Putamen (tissue), 1 donor: ENCODE data around the gene ANKRD11.

Experiments used
- DNase-seq: peaks from one replicate; pipeline ENCODE4 v3.0.0-alpha.2; 2016; ENCODE audit warnings: low spot score

ANKRD11 gene

GRCh38 chr16:89297156-89297874, 193.0 kb downstream of the ANKRD11 start:
- no peak for DNase-seq

GRCh38 chr16:89295915-89296314, 194.4 kb downstream of the ANKRD11 start:
- no peak for DNase-seq

DNA sequence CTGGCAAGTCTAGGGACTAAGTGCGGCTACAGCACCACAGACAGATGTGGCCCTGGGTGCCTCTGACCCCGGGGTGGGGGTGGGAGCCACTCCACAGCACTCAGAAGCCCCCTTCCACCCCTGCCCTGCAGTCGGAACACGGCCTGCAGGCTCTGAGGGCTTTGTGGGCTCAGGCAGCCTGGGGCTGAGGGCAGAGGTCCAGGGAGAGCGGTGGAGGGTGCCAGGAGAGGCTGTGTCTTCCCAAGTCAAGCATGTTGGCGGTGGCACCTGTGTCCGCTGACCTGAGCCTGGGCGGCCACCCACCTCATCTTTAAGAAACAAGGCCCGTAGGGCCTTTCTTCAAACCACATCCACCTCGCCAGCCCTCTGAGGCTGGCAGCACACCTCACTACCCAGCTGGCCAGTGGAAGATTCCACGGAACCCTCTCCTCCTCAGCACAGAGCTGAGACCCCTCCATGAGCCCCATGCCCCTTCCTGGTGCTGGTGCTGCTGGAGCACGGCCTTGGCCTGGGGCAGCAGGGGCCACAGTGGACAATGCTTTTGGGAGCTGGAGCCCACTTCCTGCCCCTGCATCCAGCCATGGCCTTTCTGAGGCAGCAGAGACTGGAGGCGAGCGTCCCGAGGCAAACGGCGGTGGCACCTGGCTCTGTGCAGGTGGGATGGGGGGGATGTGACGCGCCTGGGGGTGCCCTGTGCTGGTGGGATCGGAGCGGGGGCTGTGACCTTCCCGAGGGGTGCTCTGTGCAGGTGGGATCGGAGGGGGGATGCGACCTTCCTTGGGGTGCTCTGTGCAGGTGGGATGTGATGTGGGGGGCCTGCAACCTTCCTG, 195.1 kb downstream of the ANKRD11 start:
- no peak for DNase-seq

DNA sequence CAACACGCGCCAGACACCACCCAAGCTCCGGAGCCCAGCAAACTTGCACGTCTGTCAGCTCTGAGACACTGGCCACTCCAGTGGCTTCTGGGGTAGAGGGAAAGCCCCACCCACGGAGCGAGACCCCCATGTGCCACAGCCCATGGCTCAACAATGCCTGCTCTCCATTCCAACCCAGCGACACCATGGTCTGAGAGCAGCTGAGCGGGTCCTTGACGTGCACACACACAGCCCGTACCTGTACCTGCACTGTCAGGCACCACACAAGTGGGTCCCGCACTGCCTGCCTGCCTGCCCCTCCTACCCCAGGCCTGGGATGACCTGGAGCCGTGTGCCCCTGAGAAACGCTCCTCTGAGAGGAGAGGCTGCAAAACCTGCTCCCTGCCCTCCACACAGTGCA, 195.9 kb downstream of the ANKRD11 start:
- no peak for DNase-seq

DNA sequence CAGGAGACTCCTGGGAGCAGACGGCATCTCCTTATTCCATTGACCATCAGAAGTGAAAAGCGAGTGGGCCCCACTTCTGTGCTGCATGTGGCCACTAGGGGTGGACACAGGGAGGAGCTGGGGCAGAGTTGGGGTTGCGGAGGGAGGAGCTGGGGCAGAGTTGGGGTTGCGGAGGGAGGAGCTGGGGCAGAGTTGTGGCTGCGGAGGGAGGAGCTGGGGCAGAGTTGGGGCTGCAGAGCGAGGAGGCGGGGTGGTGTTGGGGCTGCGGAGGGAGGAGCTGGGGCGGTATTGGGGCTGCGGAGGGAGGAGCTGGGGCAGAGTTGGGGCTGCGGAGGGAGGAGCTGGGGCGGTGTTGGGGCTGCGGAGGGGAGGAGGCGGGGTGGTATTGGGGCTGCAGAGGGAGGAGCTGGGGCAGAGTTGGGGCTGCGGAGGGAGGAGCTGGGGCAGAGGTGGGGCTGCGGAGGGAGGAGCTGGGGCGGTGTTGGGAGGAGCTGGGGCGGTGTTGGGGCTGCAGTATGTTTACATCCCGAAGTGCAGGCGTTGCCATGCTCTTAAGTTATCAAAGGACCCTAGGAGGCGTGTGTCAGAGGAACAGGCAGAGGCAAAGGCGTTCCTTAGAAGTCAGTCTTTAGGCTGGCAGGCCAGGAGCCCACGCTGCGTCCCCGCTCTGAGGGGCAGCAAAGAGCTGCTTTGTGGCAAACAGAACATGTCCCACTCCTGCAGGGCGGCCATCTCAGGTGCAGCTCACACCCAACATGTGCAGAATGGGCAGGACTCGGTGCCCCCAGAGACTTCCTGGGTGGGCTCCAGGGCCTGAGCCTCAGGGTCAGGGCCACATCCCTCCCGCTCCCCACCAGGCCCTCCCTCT, 196.9 kb downstream of the ANKRD11 start:
- no peak for DNase-seq

- DNase-seq = no peak
These were observed 197.8 kb downstream of the ANKRD11 start for GRCh38 chr16:89292443-89293078.

- DNase-seq = no peak
These were observed 198.6 kb downstream of the ANKRD11 start for GRCh38 chr16:89291776-89292175.

DNA sequence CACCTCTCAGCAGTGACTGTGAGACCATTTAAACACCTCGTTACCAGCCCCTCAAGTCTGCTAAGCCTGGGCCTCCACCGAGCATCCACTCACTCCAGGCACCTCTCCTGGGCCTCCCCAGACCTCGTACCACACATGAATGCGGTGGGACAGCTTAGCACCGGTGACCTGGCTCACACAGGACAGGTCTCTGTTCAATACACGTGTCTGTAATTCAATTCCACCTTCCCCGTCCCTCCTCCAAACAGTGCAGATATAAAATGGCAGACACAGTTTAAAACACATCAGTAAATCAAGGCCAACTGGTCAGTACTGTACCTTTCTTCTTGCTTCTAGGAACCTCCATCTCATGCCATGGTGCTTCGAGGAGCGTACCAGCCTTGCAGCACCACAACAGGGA, 199.0 kb downstream of the ANKRD11 start:
- no peak for DNase-seq

DNA sequence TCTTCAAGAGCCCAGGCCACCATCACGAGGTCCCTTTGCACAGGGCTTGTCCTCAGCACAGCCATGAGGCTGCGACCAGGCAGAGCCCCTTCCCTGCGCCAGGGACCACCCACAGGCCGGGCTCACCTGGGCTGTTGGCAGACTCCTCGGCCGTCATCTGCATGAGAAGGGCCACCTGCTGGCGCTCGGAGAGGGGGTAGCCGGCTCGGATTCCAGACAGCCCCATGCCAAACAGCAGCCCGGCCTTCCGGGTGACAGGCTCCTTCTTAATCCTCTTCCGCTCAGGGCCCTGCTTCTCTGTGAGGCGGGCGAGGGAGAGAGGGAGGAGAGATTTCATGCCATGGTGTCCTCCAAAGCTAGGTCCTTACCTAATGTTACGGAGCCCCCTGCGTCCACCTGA, 199.5 kb downstream of the ANKRD11 start:
- no peak for DNase-seq

GRCh38 chr16:89290472-89290871, 199.9 kb downstream of the ANKRD11 start:
- DNase-seq = no peak

DNA sequence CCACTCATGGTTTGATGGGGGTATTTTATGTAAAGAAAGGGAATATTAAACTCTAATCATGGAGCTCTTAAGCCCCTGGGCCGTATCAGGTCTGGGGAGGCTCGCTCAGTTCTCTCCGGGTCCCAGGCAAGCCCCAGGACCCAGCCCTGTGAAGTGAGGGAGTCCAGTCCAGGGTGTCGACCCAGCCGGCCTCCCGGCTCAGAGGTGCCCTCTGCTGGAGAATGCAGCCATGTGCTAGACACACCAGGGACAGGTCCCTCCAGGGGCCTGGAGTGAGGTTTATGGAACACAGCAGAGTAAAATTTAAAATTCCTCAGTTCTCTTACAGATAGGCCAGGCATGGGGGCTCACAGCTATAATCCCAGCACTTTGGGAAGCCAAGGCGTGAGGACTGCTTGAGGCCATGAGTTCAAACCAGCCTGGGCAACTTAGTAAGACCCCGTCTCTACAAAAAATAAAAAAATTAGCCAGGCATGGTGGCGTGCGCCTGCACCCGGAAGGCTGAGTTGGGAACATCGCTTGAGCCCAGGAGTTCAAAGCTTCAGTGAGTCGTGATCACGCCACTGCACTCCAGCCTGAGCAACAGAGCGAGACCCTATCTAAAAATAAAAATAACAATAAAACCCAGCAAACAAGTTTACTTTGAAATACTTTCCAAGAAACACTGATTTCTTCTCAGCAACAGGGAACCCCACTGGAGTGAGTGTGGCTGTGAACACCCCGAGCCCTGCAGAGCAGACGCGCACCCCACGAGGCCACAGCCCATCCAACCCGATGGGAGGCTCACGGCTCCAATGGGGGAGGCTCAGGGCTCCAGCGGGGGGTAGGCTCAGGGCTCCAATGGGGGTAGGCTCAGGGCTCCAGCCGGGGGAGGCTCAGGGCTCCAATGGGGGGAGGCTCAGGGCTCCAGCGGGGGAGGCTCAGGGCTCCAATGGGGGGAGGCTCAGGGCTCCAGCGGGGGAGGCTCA, 200.6 kb downstream of the ANKRD11 start:
- peak; percentile 22 for DNase-seq

DNA sequence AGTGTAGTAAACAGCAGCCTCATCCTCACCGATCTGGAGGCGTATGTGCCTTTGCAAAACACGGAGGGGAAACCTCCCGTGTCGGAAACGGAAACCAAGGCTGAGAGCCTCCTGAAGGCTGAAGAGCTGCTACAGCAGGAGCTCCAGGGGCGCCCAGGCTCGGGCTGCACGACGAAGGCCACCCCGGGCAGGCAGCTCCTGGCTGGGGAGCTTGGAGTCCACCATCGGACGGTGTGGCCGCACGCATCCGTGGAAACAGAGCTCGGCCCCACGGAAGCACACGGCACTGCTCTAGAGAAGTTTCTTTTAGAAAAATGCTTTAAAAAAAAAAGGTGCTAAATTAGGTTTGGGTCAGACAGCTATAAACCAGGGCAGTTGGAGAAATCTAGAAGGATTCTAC, 201.4 kb downstream of the ANKRD11 start:
- DNase-seq = no peak

GRCh38 chr16:89288577-89288844, 201.8 kb downstream of the ANKRD11 start:
- no peak for DNase-seq

DNA sequence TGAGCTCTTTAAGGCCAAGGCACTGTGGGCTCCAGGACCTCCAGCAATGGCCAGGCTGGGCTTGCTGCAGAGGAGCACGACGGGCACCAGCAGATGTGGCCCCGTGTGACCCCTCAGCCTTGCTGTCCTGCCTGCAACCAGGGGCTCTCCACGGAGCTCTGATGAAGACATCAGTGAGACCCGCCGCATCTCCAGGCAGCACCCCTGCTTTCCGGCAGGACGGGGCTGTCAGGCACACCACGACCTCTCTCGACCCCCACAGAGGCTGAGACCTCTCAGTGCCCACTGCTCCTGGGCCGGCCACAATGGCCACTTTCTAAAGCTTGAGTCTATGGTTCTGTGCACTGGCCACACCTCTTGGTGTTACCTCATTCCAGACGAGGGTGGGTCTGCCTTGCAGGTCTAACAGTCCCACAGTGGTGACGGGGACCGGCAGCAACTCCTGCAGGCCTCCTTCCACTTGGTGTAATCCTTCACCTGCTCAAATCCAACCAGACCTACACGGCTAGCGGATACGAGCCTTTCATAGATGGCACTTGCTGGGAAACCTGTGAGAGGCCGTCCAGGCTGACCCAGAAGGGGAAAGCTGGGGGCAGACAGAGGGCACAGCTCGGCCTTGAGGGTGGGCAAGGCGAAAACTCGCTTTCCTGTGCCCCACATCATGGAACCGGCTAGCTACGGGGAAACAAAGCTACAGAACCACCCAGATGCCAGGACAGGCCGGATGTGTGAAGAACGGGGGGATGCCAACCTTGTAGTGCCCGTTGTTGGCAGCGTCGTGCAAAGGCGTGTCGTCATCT, 202.4 kb downstream of the ANKRD11 start:
- no peak for DNase-seq

GRCh38 chr16:89286096-89286495, 204.3 kb downstream of the ANKRD11 start:
- no peak for DNase-seq

DNA sequence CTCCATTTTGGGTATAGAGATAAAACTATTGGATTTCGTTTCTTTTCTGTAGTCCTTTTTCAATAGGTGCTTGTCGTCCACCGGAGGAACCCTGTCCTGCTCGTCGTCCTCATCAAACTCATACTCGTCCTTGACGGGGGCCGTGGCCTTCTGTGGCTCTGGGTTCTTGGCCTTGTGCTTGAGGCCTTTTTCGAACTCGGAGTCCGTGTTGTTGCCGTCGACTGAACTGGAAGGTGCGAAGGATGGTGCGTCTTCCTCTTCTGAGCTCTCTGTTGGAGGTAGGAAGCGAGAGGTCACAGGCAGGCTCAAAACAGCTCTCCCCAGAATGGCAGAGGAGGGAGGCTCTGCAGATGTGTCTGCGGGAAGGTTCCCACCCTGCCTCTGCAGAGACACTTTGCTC, 205.0 kb downstream of the ANKRD11 start:
- DNase-seq = no peak

- DNase-seq = no peak
These were observed 206.9 kb downstream of the ANKRD11 start for GRCh38 chr16:89283449-89283848.

DNA sequence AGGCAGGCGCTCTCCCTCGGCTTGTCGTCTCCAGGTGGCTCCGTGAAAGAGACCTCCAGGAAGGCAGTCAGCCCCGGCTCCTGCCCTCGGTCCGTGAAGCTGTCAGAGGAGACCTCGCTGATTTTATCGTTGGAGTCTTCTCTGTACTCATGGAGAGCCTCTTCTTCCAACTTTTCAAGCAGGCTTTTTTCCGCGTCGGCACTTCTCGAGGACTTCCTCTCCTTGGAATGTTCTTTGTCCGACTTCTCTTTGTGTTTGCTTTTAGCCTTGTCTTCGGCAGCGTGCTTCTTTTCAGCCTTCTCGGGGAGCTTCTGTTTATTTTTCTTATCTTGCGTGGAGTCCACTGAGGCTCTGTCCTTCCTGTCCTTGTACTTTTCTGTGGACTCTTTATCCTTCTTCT, 207.8 kb downstream of the ANKRD11 start:
- no peak for DNase-seq

DNA sequence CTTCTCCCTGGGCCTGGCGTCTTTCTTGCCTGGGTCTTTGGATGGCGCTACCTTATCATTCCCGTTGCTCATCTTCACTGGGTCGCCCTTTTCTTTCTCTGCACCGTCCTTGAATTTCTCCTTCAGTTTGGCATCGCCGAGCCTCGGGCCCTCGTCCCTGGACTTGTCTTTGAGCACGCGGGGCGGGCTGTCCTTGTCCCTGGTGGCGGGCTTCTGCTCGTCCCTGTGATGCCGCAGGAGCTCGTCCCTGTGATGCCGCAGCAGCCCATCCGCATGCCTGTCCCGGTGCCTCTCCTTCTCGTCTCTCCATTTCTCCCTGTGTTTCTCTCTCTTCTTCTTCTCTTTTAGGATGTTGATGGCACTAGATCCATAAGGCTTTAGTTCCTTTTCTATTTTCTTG, 208.5 kb downstream of the ANKRD11 start:
- DNase-seq = no peak

DNA sequence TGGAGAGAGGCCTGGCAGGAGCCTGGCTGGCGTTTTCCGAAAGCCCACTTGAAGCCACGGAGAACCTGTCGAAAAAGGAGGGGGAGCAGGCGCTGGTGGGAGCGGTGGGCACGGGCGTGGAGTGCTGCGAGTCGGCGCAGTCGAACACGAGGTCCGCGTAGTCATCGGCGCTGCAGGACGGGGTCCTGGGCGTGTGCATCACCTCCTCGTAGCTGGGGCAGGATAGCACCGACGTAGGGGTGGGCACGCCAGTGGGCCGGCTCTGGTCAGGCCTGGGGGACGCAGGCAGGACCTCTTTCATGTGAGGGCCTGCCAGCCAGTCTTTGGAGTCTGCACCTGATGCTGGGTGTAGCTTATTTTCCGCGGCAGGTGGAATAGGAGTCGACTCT, 209.2 kb downstream of the ANKRD11 start:
- no peak for DNase-seq
